ENCODE data around the gene STXBP1.
"Not testable (repeated sequence)": the region's sequence is repeated elsewhere in the genome, so short reads cannot be mapped to it uniquely, and the experiment has no call there.

The STXBP1 gene

DNA sequence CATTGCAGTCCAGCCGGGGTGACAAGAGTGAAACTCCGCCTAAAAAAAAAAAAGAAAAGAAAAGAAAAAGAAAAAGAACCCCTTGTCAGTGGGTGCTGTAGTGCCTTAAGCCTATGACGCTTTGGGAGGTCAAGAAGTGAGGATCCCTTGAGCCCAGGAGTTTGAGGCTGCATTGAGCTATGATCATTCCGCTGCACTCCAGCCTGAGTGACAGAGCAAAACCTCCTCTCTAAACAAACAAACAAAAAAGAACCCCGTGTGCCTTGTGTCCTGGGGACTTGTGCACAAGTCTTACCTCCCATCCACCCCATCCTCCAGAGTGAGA is 33.5 kb upstream of the STXBP1 start:
- no peak for FAIRE-seq

DNA sequence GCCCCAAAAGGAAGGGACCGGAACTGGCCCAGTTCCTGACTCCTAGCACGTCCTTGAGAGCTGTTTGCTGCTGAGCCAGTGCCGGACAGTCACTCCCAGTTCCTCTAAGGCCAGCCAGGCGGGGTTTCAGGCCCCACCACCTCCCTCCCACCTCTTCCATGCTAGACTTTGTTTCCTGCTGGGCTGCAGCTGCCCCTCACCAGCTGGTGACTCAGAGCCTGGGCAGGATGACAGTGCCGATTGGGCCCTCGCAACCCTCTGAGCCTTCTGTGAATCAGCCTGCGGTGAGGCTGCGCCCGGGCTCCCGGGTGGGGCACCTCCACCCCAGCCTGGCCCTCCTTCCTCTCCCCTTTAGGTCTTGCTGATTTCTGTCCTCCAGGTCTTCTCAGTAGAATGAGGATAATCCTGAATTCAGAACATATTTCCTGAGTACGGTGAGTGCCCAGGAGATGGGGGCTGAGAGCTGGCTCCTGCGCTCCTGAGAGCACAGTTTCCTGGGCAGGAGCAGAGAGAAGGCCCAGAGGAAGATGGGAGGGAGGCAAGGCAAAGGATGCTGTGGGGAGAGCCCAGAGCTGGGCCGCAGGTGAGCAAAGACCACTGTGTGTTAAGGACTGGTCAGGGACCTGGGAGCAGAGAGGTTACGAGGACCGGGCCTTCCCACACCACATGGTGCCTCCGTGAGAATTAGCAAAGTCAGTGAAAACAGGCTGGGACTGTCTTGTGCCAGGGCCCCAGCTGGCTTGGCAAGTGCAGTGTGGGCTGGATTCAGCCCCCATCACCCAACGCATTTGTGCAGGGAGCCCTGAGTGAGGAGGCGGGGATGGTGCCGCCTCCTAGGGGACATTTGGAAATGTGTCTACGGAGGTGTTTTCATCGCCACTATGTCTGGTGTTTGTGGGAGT is 32.9 kb upstream of the STXBP1 start:
- no peak for FAIRE-seq

DNA sequence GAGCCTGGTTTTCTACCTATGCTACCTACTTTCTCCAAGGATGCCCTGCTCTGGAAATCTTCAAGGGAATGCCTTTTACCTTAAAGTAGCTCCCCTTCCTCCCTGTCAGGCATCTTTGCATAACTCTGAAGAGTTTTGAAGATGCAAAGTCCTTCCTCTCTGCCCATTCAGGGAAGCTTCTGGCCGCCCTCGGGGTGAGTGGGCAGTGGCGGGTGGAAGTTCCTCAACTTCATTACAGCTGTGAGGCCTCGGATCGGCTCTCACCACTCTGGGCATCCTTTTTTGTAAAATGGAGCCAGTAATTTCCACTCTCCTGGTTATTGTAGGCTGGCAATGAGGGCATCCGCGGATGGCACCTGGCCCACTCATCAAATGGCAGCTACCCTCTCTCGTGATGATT is 31.7 kb upstream of the STXBP1 start:
- no peak for FAIRE-seq

DNA sequence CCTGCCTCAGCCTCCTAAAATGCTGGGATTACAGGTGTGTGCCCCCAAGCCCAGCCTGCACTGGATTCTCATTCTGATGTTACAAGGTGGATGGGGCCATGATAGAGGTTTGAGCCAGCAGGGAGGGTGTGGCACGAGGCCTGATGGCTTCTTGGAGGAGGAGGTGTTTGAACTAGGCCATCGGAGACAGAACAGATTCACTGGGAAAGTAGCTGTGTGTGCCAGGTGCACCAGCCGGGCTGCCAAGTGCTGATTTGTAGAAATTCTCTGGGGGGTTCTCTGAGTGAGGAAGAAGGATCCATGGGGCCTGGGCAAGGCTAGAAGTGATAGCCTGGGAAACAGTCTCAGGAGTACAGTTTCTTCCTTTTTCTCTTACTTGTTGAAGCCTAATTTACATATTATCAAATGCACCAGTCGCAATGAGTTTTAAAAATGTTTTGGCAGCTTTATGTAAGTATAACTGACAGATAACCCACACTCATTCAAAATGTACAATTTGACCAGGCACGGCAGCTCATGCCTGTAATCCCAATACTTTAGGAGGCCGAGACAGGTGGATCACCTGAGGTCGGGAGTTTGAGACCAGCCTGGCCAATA is 31.1 kb upstream of the STXBP1 start:
- FAIRE-seq, result no peak

DNA sequence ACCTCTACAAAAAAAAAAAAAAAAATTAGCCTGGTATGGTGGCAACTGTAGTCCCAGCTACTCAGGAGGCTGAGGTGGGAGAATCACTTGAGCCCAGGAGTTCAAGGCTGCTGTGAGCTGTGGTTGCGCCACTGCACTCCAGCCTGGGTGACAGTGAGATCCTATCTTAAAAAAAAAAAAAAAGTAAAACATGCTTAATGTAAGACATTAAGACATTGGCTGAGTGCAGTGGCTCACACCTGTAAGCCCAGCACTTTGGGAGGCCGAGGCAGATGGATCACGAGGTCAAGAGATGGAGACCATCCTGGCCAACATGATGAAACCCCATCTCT is 27.6 kb upstream of the STXBP1 start:
- not testable (repeated sequence) for FAIRE-seq

DNA sequence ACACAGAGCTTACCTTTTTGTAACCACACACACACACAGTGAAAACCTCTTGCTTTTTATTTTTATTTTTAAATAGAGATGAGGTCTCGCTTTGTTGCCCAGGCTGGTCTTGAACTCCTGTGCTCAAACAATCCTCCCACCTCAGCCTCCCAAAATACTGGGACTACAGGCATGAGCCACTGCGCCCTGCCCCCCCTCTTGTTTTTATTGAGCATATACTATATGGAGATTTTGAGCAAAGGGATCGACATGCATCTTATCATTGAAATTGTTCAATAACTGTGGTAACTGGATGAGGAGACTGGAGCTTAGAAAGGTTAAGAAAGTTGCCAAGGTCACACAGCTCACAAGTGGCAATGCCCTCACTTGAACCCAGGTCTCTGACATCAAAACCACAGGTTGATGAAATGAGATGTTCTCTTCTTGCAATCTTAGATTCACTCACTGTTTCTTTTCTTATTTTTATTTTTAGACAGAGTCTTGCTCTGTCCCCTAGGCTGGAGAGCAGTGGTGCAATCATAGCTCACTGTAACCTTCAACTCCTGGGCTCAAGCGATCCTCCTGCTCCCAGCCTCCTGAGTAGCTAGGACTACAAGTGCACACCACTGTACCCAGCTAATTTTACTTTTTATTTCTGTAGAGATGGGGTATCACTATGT is 26.8 kb upstream of the STXBP1 start:
- no peak for FAIRE-seq

DNA sequence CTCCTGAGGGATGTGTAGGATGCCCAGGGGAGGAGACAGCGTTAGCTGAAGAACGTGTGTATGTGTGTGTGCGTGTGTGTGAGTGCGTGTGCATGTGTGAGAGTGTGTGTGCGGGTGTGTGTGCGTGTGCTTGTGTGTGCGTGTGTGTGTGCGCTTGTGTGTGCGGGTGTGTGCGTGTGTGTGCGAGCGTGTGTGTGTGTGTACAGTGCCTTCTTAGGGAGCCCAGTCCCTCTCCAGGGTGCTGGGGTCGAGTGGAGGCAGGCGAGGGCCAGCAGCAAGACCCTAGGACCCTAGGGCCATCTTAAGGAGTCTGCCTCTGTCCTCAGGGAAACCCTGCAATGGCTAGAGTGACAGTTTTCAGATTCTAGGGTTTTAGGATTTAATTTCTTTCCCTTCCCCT is 26.0 kb upstream of the STXBP1 start:
- FAIRE-seq, result no peak

DNA sequence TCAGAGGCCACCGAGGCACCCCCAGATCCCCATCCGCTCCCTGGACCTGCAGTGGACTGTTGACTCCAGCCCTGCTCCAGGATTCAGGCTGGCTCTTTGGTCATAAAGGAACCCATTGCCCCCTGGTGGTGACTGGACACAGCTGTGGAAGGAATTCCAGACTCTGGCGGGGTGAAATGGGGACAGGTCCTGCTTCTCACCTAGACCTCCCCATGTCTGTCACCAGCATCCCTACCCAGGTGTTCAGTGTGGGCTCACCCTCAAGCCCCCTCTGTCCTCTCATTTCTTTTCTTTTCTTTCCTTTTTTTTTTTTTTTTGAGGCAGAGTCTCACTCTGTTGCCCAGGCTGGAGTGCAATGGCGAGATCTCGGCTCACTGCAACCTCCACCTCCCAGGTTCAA is 25.5 kb upstream of the STXBP1 start:
- FAIRE-seq, result no peak

DNA sequence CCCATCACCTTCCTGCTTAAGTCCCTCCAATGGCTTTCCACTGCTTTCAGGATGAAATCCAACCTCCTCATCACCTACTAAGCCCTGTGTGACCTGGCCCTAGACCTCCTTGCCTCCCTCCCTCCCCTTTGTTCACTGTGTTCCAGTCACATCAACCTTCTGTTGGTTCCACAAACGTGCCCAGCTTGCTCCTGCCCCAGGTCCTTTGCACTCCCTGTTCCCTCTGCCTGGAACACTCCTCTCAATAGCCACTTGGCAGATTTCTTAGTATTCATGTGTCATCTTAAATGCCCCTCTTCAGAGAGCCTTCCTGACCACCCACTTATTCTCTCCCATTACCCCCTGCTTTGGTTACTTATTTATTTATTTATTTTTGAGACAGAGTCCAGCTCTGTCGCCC is 24.1 kb upstream of the STXBP1 start:
- no peak for FAIRE-seq

DNA sequence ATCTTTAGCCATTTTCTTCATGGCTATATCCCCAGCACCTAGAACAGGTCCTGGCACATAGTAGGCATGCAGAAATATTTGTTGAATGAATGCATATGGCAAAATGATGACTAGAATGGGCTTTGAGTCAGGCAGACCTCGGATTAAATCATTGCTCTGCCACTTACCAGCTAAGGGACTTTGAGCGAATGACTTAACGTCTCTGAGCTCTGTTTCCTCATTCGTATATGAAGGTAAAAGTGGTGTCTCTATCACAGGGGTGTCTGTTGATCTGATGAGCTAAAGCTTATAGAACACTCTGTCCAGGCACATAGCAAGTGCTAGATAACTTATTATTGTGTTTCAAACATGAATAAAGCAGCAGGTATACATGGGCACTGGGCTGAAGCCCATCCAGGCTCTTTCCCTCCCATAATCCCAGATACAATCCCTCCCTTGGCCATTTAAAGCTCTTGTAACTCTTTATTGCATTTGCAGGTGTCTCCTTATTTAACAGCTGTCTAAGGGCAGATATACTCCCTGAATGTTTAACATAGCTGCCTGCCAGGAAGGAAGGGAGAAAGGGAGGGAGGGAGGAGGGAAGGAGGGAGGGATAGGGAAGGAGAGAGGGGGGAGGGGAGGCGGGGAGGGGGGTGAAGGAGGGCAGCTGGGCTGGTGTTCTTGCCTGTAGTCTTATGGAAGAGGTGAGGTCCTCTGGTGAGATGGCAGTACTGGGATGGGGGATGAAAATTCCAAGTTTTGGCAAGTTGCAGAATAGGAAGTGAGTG is 23.2 kb upstream of the STXBP1 start:
- no peak for FAIRE-seq

DNA sequence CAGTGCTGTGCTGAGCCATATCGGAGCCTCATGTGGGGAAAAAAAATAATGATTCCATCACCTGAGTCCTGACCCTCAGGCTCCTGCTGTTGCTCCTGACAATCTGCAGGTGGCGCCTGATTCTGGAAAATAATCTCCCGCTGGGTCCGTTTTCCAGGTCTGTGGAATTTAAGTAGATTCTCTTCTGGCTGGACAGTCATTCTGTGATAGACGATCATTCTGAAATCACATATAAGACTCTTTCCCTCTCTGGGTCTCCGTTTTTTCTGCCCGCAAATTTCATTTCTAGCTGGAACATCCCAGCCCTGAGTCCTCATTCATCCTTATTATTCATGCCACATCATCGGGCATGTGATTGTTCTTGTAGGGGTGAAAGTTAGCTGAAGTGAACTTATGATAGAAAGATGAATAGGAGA is 22.1 kb upstream of the STXBP1 start:
- FAIRE-seq, result peak; percentile 51

DNA sequence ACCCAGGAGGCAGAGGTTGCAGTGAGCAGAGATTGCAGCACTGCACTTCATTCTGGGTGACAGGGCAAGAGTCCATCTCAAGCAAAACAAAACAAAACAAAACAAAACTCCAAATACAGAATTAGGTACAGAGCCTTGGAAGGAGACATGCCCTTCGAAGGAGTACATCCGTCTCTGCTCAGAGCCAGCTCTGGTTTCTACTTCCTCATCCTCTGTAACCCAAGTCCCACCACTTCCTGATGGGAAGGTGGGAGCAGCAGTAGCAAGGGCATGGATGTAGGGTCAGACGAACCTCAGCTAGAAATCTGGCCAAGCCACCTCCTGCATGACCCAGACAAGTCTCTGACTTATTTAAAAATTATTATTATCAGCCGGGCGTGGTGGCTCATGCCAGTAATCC is 16.5 kb upstream of the STXBP1 start:
- no peak for FAIRE-seq

DNA sequence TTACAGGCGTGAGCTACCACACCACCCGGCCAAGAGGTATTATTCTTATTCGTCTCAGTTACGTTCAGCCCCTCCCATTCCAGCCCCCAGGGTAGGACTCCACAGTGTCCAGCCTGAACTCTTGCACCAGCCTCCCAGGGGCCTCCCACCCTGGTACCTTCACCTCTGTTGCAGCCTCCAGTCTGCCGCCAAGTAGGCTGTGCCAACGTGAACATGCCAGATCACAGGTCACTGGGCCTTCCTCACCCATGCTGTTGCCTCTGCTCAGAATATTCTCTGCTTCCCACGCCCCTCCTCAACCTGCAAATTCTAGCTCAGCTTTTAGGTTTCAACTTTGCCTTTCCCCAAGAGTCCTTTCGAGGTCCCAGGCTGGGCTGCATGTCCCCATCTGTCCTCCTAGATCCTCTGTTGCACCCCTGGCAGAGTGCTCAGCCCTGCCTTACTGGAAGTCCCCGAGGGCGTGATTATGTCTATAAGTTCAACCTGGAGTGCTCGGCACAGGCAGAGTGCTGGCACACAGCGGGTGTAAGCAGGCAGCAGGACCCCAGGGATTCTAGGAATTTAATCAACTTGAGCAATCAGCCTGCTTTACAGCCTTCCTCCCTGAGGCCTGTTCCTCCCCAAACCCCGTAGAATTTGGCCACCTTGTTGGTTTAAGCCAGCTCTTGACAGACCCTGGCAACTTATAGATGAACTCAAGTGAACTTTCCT is 13.1 kb upstream of the STXBP1 start:
- FAIRE-seq, result no peak

DNA sequence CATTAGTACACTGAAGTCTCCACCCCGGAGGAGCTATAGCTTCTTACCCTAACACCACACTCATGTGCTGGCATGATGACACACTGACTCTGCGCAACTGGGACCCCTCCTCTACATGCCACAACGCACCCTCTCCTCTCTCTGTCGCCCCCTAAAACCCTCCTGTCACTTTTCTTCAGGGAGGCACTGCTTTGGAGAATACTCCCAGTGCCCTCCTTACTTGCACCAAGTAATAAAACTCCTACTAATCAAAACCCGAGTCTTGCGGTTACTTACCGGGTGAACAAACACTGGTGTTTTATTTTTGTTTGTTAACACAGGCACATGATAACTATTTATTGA is 12.6 kb upstream of the STXBP1 start:
- no peak for FAIRE-seq

DNA sequence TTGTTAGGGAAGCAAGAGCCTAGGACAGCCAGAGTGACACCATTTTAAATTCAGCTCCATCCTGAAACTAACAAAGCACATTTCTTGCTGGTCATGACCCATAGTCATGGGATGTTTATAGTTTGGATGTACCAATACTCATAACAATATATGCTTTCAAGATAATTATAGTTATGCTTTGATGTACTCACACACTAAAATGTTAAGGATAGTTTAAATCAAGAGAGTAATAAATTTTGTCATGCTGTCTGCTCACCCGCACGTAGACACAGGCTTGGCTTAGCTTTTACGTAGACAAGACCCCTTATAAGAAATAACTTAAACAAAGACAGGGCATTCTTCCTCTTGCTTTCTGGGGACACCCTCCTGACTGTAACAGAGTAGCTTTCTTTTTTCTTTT is 8.9 kb upstream of the STXBP1 start:
- no peak for FAIRE-seq

DNA sequence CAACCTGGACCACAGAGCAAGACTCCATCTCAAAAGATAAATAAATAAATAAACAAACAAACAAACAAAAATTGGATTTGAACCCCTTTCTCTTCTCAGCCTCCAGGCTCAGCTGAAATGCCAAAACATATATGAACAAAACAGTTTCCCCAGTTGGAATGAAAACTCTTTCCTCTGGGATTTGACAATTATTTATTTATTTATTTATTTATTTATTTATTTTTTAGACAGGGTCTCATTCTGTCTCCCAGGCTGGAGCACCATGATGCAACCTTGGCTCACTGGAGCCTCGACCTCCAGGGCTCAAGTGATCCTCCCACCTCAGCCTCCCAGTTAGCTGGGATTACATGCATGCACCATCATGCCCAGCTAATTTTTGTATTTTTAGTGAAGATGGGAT is 6.0 kb upstream of the STXBP1 start:
- FAIRE-seq, result no peak

DNA sequence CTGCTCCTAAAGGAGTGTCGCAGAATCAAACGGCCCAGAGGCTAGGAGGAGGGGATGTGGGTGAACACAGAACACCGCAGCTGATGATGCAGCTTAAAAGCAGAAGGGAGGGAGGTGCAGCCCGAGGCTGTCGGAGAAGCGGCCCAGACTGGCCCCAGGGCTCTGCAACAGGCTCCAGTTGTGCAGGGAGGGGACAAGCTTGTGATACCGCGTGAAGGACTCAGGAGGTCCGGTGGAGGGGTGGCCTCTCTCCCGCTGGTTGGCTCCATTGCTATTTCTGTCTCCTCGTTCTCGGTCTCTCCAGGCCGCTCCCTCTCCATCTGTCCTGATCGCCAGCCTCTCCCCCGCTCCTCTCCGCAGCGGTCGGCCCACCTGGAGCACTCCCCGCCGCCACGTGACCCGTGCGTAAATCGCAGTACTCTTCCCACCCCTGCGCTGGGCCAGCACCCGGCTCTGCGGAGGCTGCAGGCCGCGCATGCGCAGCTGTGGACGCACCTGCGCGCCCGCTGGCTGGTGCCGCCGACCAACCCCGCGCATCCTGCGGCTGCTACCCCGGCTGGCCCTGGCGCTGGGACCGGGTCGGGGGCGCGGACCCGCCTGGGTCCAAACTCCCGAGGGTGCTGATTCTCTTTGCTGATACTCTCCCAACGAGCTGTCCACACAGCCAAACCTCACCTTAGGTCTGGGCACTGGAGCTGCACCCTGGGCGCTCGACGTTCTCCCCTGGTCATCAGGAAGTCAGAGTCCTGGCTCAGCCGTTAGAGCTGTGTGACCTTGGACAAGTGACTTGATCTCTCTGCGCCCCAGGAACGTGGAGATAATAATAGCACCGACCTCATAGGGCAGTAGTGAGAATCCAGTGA is 3.7 kb upstream of the STXBP1 start:
- FAIRE-seq, result no peak

DNA sequence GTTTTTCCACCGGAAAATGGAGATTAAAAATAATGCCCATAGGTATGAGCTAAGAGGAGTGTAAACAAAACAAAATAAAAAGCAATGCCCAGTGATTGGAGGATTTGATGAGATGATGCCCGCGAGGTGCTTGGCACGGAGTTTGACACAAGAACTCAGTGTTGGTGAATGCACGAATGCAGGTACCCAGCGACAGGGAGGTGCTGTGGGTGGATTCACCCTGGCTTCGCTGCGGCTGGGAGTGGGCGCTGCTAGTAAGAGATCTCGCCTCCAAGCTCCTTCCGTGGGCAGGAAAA is 526 bp upstream of the STXBP1 start:
- FAIRE-seq, result no peak

DNA sequence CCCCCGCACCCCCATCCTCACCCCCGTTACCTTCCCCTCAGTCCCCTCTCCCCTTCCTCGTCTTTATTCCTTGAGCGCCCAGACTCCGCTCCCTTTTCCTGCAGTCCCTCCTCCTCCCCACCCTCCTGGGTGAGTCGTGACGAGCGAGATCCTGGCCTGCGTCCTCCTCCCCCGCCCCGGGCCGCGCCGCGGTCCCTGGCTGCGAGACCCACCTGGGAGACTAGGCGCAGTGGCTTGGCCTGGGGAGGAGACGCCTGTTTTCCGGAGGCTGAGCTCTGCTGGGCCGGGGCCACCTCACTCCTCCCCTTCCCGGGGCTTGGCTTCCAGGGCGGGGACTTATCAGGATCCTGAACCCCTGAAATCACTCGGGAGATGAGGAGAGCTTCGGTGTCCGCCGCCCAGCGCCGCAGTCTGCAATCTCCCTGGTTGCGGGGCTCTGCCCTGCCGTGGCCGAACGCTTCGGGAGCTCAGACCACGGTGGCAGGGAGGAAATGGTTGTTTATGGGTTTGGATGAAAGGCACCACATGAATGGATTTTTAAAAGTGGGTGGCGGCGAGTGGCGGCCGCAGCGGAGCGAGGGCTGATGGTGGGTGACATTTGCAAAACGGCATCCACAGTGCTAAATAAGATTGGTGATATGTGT is 984 bp downstream of the STXBP1 start:
- no peak for FAIRE-seq

DNA sequence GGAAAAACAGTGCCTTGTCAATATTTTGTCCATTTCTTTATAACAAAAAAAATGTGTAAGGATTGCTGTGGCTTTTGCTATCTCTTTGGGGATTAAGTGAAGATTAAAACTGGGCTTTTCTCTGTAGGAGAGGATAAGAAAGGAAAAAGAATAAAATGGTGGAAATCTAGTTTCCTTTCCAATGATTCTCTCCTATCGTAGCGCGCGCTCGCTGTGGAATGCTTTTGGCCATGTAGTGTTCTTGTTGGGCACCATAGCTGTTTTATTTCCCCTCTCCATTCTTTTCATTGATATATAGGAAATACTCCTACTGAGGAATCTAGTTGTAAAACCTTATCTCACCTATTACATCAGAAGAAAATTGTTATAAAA is 1.5 kb downstream of the STXBP1 start:
- no peak for FAIRE-seq

DNA sequence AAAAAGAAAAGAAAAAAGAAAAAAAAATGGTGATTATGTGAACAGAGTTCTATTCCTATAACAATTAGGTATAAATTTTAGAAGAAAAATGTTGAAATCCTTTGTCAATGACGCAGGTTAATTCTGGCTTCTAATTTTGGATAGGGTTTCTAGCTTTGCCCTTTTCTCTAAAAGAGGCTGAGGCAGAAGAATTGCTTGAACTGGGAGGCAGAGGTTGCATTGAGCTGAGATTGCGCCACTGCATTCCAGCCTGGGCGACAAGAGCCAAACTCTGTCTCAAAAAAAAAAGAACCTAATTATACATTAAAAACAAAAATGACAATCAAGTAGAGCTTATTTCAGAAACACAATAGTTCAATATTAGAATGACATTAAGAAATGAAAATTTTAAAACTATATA is 2.9 kb downstream of the STXBP1 start:
- FAIRE-seq, result no peak
